ENCODE results near the gene LGALSL. TPM values are rescaled to one million over a fixed set of nuclear protein-coding genes. Genes with fewer than 3 reads are reported as not detected.

Gene LGALSL
- total and polyA plus RNA-seq, 2 donors from 2014 or later: 16.2 to 17.3 TPM

DNA sequence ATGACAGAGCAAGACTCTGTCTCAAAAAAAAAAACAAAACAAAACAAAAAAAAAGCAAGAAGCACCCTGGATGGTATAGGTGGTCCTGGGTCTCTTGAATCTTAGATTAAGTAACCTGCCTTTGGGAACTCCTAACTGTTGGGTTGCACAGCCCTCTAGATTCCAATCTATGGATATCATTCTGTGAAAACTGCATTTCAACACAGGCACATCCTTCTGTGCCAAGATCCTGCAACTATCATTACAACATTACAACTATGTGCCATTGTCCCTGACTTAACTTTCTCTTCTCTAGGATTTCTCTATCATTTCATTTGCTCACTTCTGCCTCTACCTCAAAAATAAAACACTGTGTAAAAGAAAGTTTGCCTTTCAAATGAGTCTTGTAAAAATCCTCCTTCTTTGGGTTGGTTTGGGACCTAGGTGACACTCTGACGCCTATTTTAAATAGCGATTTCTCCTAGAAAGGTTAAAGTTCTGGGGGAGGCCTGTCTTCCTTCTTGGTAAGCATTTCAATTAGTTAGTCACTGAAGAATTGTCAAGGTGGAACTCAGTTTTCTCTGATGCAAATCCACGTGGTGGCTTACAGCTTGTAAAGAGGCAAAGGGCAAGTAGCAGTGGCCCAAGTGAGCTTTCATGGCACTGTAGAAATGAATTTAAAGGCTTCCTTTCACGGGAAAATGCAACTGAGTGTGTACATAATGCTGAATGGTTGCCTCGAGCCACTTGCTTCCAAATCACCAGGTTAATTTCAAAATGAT is 9.2 kb downstream of the LGALSL start:
- no peak overlapping the region for H3K9ac ChIP-seq (ENCODE audit: low read length in 3 of 3)
- H3K4me1 ChIP-seq (ENCODE audit: control insufficient read depth in 2 of 3, insufficient read depth in 2 of 3, low read depth in 1 of 3, low read length in 3 of 3): no peaks in the 10 kb centered on the region
- FAIRE-seq (no peak), DNase-seq (no peak)
- peaks cover 0 to 2% (median 0%) of the 10 kb centered on the region in 3 donors for H3K36me3 ChIP-seq (ENCODE audit: control insufficient read depth in 2 of 3, insufficient read depth in 3 of 3, low read length in 3 of 3)
- no peaks in the 10 kb centered on the region for H3K27me3 ChIP-seq (ENCODE audit: control insufficient read depth, insufficient read depth, low read length)
- TF ChIP-seq, protein P1, sequence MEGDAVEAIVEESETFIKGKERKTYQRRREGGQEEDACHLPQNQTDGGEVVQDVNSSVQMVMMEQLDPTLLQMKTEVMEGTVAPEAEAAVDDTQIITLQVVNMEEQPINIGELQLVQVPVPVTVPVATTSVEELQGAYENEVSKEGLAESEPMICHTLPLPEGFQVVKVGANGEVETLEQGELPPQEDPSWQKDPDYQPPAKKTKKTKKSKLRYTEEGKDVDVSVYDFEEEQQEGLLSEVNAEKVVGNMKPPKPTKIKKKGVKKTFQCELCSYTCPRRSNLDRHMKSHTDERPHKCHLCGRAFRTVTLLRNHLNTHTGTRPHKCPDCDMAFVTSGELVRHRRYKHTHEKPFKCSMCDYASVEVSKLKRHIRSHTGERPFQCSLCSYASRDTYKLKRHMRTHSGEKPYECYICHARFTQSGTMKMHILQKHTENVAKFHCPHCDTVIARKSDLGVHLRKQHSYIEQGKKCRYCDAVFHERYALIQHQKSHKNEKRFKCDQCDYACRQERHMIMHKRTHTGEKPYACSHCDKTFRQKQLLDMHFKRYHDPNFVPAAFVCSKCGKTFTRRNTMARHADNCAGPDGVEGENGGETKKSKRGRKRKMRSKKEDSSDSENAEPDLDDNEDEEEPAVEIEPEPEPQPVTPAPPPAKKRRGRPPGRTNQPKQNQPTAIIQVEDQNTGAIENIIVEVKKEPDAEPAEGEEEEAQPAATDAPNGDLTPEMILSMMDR (IDR thresholded peaks at IDR 0.05; ENCODE audit: borderline replicate concordance, extremely low read depth, insufficient read depth): no peak
- H3K9me3 ChIP-seq (ENCODE audit: control insufficient read depth in 2 of 3, insufficient read depth in 1 of 3, low read length in 3 of 3): no peaks in the 10 kb centered on the region
- H3K4me3 ChIP-seq (ENCODE audit: low read length in 3 of 3): no peak overlapping the region
- H3K27ac ChIP-seq (ENCODE audit: low read depth in 2 of 2, low read length in 2 of 2): no peak overlapping the region
- intact Hi-C loops (cut with DNase I): no loop called here

DNA sequence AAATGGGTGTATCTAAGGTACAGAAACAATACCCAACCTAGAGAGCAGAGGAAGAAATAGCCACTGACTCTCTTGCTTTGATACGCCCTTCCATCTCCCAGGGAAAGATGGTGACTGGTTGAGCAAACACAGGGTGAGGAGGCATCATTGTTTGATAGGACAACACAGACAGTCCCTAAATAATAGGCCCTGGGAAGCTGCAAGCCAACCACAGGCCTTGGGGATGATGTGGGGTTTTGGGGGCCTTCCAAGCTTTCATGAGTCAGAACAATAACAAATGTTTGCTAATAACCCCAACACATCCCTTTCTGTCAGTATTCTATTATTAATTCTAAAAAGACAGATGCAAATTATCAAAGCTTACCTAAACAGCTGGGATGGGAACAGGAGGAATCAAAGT is 9.8 kb downstream of the LGALSL start:
- intact Hi-C loops (cut with DNase I): no loop called here
- no peaks in the 10 kb centered on the region for H3K27me3 ChIP-seq (ENCODE audit: control insufficient read depth, insufficient read depth, low read length)
- H3K9me3 ChIP-seq (ENCODE audit: control insufficient read depth in 2 of 3, insufficient read depth in 1 of 3, low read length in 3 of 3): no peaks in the 10 kb centered on the region
- TF ChIP-seq, protein P1 (IDR thresholded peaks at IDR 0.05; ENCODE audit: borderline replicate concordance, extremely low read depth, insufficient read depth): no peak
- no peak overlapping the region for H3K9ac ChIP-seq (ENCODE audit: low read length in 3 of 3)
- no peak for DNase-seq
- H3K4me1 ChIP-seq (ENCODE audit: control insufficient read depth in 2 of 3, insufficient read depth in 2 of 3, low read depth in 1 of 3, low read length in 3 of 3): no peaks in the 10 kb centered on the region
- no peak overlapping the region for H3K4me3 ChIP-seq (ENCODE audit: low read length in 3 of 3)
- no peak for FAIRE-seq
- no peak overlapping the region for H3K27ac ChIP-seq (ENCODE audit: low read depth in 2 of 2, low read length in 2 of 2)
- no peaks in the 10 kb centered on the region for H3K36me3 ChIP-seq (ENCODE audit: control insufficient read depth in 2 of 3, insufficient read depth in 3 of 3, low read length in 3 of 3)

DNA sequence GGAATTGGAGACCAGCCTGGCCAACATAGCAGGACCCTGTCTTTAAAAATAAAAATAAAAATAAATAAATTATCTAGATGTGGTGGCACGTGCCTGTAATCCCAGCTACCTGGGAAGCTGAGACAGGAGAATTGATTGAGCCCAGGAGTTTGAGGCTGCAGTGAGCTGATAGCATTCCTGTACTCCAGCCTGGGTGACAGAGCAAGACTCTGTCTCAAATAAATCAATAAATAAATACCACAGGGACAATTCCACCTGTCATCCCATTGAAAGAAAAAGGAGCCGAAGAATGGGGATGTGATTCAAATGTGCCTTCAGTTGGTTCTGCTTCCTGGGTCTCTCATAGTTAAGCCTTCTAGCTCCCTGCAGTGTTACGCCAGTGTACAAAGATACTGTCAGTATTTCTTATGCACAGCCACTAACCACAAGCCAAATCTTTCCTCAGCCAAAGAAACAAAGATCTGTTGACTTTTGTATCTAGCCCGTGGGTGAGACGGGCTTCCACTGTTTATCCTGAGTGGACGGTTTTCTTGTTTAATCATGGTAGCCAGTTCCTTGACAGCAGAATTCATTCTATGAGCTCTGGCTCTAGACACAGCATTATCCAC is 12.6 kb downstream of the LGALSL start:
- no peaks in the 10 kb centered on the region for H3K27me3 ChIP-seq (ENCODE audit: control insufficient read depth, insufficient read depth, low read length)
- no peaks in the 10 kb centered on the region for H3K9me3 ChIP-seq (ENCODE audit: control insufficient read depth in 2 of 3, insufficient read depth in 1 of 3, low read length in 3 of 3)
- intact Hi-C loops (cut with DNase I): no loop called here
- FAIRE-seq: no peak
- no peaks in the 10 kb centered on the region for H3K36me3 ChIP-seq (ENCODE audit: control insufficient read depth in 2 of 3, insufficient read depth in 3 of 3, low read length in 3 of 3)
- no peak overlapping the region for H3K27ac ChIP-seq (ENCODE audit: low read depth in 2 of 2, low read length in 2 of 2)
- no peak overlapping the region for H3K4me3 ChIP-seq (ENCODE audit: low read length in 3 of 3)
- H3K9ac ChIP-seq (ENCODE audit: low read length in 3 of 3): no peak overlapping the region
- DNase-seq: no peak
- TF ChIP-seq, protein P1 (IDR thresholded peaks at IDR 0.05; ENCODE audit: borderline replicate concordance, extremely low read depth, insufficient read depth): no peak
- no peaks in the 10 kb centered on the region for H3K4me1 ChIP-seq (ENCODE audit: control insufficient read depth in 2 of 3, insufficient read depth in 2 of 3, low read depth in 1 of 3, low read length in 3 of 3)
